Astrocyte (in vitro differentiated cells and primary cell): ENCODE measurements around the gene PDS5B.

Source experiments
- CTCF ChIP-seq: IDR thresholded peaks from 2 replicates; pipeline ENCODE4 v1.5.1; 2011; ENCODE audit warnings: low read depth, mild to moderate bottlenecking, inconsistent platforms, low read length, moderate library complexity; ENCODE audit not compliant: insufficient read depth
- EZH2 ChIP-seq: IDR thresholded peaks from 2 replicates; pipeline ENCODE4 v1.6.1; 2012; ENCODE audit warnings: mild to moderate bottlenecking, low read length, inconsistent platforms; ENCODE audit not compliant: insufficient read depth

- TF ChIP-seq CTCF (no peak), EZH2 (no peak)
Observed at GRCh38 chr13:32737111-32737571, 150.9 kb downstream of the PDS5B start.
